ENCODE data around the gene LMNTD2. TPM values are rescaled to one million over a fixed set of nuclear protein-coding genes. Genes with fewer than 3 reads are reported as not detected.
A peak's percentile ranks its signal among the peaks of the same experiment; 100 is the strongest.

Gene LMNTD2
- total and polyA plus RNA-seq, 2 of the 13 experiments (the other 11 are each of a cell fraction or from before 2014, with no cell fraction given): 1.1 to 3.1 TPM

DNA sequence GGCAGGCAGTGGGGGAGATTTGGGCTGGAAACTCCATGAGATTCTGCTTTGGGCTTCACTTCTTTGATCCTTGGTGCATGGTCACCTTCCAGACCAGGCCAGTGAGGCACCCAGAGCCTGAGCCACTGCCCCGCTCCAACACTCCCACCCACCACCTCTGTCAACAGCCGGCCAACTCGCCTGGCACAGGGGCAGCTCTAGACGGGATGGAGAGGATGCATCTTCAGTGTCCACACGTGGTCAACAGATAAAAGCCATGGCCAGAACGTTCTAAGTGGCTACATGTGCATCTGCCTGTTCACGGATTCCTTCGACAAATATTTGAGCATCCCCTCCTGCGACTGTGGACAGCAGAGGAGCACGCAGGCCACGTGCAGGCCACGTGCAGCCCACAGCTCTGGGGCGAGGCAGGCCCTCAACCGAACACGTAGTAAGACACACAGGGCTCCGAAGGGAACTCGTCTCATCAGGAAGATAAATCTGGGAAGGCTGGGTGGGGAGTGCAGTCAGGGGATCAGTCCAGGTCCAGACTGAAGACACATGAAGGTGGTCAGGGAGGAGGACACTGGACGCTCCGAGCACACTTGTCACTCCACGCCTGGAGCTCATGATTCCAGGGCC, 22.0 kb downstream of the LMNTD2 start (continued):
- TF ChIP-seq MNT (IDR thresholded peaks at IDR 0.05) (peak; percentile 87), ZBTB33 (CRISPR knock-in tag; IDR thresholded peaks at IDR 0.05) (no peak), ZNF547 (CRISPR knock-in tag; IDR thresholded peaks at IDR 0.05) (peak; percentile 48; the same call in 1 of the 2 replicates), TGIF2 (CRISPR knock-in tag; IDR thresholded peaks at IDR 0.05) (no peak), HOXA9 (CRISPR knock-in tag; IDR thresholded peaks at IDR 0.05; ENCODE audit: borderline replicate concordance) (0 out of 2 replicates have a peak, but pooled peaks have one; percentile 31), GATAD1 (CRISPR knock-in tag; IDR thresholded peaks at IDR 0.05) (0 out of 2 replicates have a peak, but pooled peaks have one; percentile 36), JUNB (CRISPR knock-in tag; IDR thresholded peaks at IDR 0.05; ENCODE audit: borderline replicate concordance) (0 out of 2 replicates have a peak, but pooled peaks have one; percentile 27), NRL (CRISPR knock-in tag; IDR thresholded peaks at IDR 0.05; ENCODE audit: borderline replicate concordance) (peak; percentile 68; the same call in 1 of the 2 replicates), BRF2 (CRISPR knock-in tag; IDR thresholded peaks at IDR 0.05) (no peak), ZNF34 (CRISPR knock-in tag; IDR thresholded peaks at IDR 0.05; ENCODE audit: borderline replicate concordance) (no peak), AKAP8 (CRISPR knock-in tag; IDR thresholded peaks at IDR 0.05) (0 out of 2 replicates have a peak, but pooled peaks have one; percentile 36), HIC2 (CRISPR knock-in tag; IDR thresholded peaks at IDR 0.05; ENCODE audit: low read depth) (no peak), KLF16 (CRISPR knock-in tag; IDR thresholded peaks at IDR 0.05) (peak in 1 of 2 experiments; percentile 62; a peak in 1 of 4 replicates), ZNF225 (CRISPR knock-in tag; IDR thresholded peaks at IDR 0.05) (0 out of 2 replicates have a peak, but pooled peaks have one; percentile 35), ZNF274 (CRISPR knock-in tag; IDR thresholded peaks at IDR 0.05) (0 out of 2 replicates have a peak, but pooled peaks have one; percentile 57)
- TF ChIP-seq, protein P1, sequence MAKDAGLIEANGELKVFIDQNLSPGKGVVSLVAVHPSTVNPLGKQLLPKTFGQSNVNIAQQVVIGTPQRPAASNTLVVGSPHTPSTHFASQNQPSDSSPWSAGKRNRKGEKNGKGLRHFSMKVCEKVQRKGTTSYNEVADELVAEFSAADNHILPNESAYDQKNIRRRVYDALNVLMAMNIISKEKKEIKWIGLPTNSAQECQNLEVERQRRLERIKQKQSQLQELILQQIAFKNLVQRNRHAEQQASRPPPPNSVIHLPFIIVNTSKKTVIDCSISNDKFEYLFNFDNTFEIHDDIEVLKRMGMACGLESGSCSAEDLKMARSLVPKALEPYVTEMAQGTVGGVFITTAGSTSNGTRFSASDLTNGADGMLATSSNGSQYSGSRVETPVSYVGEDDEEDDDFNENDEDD (CRISPR knock-in tag; IDR thresholded peaks at IDR 0.05; ENCODE audit: borderline replicate concordance): peak; percentile 76; the same call in 1 of the 2 replicates
- TF ChIP-seq, protein P2, sequence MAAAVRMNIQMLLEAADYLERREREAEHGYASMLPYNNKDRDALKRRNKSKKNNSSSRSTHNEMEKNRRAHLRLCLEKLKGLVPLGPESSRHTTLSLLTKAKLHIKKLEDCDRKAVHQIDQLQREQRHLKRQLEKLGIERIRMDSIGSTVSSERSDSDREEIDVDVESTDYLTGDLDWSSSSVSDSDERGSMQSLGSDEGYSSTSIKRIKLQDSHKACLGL (CRISPR knock-in tag; IDR thresholded peaks at IDR 0.05): no peak
- TF ChIP-seq, protein P3, sequence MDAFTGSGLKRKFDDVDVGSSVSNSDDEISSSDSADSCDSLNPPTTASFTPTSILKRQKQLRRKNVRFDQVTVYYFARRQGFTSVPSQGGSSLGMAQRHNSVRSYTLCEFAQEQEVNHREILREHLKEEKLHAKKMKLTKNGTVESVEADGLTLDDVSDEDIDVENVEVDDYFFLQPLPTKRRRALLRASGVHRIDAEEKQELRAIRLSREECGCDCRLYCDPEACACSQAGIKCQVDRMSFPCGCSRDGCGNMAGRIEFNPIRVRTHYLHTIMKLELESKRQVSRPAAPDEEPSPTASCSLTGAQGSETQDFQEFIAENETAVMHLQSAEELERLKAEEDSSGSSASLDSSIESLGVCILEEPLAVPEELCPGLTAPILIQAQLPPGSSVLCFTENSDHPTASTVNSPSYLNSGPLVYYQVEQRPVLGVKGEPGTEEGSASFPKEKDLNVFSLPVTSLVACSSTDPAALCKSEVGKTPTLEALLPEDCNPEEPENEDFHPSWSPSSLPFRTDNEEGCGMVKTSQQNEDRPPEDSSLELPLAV (CRISPR knock-in tag; conservative IDR thresholded peaks at IDR 0.05; ENCODE audit: low read depth): no peak

All from HepG2 (cell line).